Hepatocyte (in vitro differentiated cells): Measurements from ENCODE around the gene PKD2L1.

Source experiments
- EZH2 ChIP-seq: fragments of 200-600 bp; sonication (generic); IDR thresholded peaks from 2 replicates; pipeline ENCODE4 v1.6.1; 2016; ENCODE audit warnings: antibody characterized with exemption, mild to moderate bottlenecking, borderline replicate concordance
- EZH2phosphoT487 ChIP-seq: fragments of 200-600 bp; sonication (generic); IDR thresholded peaks from one replicate; pipeline ENCODE4 v1.6.1; 2018; ENCODE audit warnings: antibody characterized with exemption, mild to moderate bottlenecking, low read depth, moderate library complexity; ENCODE audit not compliant: unreplicated experiment, severe bottlenecking
- TF ChIP-seq, protein P1 (sequence below): fragments of 200-600 bp; sonication (generic); IDR thresholded peaks from 2 replicates; pipeline ENCODE4 v1.5.1; 2016; ENCODE audit warnings: antibody characterized with exemption, mild to moderate bottlenecking; ENCODE audit not compliant: poor library complexity

- TF ChIP-seq, protein P1, sequence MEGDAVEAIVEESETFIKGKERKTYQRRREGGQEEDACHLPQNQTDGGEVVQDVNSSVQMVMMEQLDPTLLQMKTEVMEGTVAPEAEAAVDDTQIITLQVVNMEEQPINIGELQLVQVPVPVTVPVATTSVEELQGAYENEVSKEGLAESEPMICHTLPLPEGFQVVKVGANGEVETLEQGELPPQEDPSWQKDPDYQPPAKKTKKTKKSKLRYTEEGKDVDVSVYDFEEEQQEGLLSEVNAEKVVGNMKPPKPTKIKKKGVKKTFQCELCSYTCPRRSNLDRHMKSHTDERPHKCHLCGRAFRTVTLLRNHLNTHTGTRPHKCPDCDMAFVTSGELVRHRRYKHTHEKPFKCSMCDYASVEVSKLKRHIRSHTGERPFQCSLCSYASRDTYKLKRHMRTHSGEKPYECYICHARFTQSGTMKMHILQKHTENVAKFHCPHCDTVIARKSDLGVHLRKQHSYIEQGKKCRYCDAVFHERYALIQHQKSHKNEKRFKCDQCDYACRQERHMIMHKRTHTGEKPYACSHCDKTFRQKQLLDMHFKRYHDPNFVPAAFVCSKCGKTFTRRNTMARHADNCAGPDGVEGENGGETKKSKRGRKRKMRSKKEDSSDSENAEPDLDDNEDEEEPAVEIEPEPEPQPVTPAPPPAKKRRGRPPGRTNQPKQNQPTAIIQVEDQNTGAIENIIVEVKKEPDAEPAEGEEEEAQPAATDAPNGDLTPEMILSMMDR = no peak
- TF ChIP-seq EZH2 = no peak
- no peak for TF ChIP-seq EZH2phosphoT487
These were observed 25.6 kb downstream of the PKD2L1 start for GRCh38 chr10:100304414-100304813.
